Stomach (tissue), 4 donors: ENCODE measurements around the gene UGT1A5.

Source experiments
- POLR2AphosphoS5 ChIP-seq, 3 donors: sonication (generic); formaldehyde crosslinking; IDR thresholded peaks; one replicate each; pipeline ENCODE4 v1.6.1; 2016; ENCODE audit warnings: antibody characterized with exemption in 3 of 3
- TF ChIP-seq, protein P1 (sequence below), 7 experiments: fragments of 450-650 bp in 4 of 7; fragments of 200-600 bp in 3 of 7; sonication (generic) in 3 of 7; IDR thresholded peaks; one replicate each; pipeline ENCODE4 v1.5.1; 2016 to 2019; ENCODE audit warnings: antibody characterized with exemption in 7 of 7, control low read depth in 2 of 7, mild to moderate bottlenecking in 1 of 7

DNA sequence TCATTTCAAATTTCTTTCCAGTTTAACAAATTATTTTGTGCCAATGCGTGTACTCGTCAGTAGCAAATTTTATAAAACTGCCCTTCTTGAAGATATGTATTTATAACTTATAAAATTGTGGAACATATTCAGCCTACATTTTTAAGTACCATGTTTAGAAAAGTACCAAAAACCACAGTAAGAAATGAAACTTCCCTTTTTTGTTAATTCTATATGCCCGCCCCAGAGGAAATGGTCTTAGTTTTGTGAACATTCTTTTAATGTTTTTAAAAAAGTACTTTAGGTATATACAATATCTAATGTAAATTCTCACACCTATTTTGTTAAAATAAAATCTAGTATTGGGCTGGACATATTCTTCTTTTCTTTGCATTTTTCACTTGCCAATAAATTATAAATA, 39.8 kb upstream of the UGT1A5 start:
- TF ChIP-seq, protein P1, sequence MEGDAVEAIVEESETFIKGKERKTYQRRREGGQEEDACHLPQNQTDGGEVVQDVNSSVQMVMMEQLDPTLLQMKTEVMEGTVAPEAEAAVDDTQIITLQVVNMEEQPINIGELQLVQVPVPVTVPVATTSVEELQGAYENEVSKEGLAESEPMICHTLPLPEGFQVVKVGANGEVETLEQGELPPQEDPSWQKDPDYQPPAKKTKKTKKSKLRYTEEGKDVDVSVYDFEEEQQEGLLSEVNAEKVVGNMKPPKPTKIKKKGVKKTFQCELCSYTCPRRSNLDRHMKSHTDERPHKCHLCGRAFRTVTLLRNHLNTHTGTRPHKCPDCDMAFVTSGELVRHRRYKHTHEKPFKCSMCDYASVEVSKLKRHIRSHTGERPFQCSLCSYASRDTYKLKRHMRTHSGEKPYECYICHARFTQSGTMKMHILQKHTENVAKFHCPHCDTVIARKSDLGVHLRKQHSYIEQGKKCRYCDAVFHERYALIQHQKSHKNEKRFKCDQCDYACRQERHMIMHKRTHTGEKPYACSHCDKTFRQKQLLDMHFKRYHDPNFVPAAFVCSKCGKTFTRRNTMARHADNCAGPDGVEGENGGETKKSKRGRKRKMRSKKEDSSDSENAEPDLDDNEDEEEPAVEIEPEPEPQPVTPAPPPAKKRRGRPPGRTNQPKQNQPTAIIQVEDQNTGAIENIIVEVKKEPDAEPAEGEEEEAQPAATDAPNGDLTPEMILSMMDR (IDR thresholded peaks at IDR 0.05) = no peak
- no peak for TF ChIP-seq POLR2AphosphoS5 (IDR thresholded peaks at IDR 0.05)
